Astrocyte of the spinal cord (primary cell): ENCODE data around the gene IL19.

ENCODE experiments used
- DNase-seq: peaks from one replicate; pipeline ENCODE4 v3.0.0; 2011; ENCODE audit warnings: low read depth, low spot score
- H3K4me3 ChIP-seq: 2 replicates; pipeline ENCODE4 v1.5.1; 2011; ENCODE audit warnings: low read depth, mild to moderate bottlenecking, low read length, moderate library complexity
- in situ Hi-C: cut with HindIII; loops from 2 replicates; pipeline ENCODE4 v1.10.0; 2017; ENCODE audit warnings: low sequenced_read_pairs
- TF ChIP-seq, protein P1 (sequence below): IDR thresholded peaks from 2 replicates; pipeline ENCODE4 v1.5.1; 2012; ENCODE audit warnings: low read depth, mild to moderate bottlenecking, low read length, inconsistent platforms

IL19 gene

DNA sequence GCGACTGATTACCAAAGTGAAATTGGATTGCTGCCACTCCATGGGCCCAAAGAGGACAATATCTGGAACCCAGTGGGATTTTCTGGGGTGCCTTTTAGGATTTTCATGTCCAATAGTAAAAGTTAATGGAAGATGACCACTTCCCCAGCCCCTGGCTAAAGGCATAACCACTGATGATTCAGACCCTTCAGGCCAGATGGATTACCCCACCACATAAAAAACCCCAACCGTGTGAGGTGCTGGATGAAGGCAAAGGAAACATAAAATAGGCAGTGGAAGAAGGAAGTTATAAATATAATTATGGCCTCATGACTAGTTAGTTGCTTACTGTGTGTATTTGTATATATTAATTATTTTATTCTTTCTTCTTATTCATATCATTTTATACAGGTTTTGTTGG, 41.9 kb downstream of the IL19 start:
- TF ChIP-seq, protein P1, sequence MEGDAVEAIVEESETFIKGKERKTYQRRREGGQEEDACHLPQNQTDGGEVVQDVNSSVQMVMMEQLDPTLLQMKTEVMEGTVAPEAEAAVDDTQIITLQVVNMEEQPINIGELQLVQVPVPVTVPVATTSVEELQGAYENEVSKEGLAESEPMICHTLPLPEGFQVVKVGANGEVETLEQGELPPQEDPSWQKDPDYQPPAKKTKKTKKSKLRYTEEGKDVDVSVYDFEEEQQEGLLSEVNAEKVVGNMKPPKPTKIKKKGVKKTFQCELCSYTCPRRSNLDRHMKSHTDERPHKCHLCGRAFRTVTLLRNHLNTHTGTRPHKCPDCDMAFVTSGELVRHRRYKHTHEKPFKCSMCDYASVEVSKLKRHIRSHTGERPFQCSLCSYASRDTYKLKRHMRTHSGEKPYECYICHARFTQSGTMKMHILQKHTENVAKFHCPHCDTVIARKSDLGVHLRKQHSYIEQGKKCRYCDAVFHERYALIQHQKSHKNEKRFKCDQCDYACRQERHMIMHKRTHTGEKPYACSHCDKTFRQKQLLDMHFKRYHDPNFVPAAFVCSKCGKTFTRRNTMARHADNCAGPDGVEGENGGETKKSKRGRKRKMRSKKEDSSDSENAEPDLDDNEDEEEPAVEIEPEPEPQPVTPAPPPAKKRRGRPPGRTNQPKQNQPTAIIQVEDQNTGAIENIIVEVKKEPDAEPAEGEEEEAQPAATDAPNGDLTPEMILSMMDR, result no peak
- H3K4me3 ChIP-seq, result no peak overlapping the region
- DNase-seq, result no peak
- in situ Hi-C loops, result no loop called here

DNA sequence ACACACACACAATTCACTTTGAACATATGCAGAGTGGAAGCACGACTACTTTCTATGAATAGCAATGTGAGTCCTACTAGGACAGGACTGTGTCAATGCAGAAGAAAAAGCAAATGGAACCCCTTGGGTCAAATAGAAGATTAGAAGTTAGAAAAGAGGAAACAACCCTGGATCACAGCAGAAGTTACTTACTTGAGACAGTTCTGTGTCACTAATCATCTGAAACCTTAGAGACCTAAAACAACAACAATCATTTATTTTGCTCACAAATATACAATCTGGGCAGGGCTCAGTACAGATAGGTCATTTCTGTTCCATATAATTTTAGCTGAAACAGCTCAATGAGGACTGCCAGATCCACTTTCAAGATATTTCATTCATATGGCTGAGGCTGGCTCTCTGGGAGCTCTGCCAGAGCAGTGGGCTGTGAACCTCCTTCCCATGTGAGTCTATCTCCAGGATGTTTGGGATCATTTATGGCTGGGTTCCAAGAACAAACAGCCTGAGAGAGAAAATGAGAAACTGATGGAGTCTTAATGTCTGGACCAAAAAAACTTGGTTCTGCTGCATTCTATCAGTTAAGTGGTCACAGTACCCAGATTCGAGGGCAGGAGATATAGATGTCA, 44.3 kb downstream of the IL19 start:
- DNase-seq, result peak; percentile 59
- in situ Hi-C loops, result no loop called here
- H3K4me3 ChIP-seq, result no peak overlapping the region
- TF ChIP-seq, protein P1, result no peak

DNA sequence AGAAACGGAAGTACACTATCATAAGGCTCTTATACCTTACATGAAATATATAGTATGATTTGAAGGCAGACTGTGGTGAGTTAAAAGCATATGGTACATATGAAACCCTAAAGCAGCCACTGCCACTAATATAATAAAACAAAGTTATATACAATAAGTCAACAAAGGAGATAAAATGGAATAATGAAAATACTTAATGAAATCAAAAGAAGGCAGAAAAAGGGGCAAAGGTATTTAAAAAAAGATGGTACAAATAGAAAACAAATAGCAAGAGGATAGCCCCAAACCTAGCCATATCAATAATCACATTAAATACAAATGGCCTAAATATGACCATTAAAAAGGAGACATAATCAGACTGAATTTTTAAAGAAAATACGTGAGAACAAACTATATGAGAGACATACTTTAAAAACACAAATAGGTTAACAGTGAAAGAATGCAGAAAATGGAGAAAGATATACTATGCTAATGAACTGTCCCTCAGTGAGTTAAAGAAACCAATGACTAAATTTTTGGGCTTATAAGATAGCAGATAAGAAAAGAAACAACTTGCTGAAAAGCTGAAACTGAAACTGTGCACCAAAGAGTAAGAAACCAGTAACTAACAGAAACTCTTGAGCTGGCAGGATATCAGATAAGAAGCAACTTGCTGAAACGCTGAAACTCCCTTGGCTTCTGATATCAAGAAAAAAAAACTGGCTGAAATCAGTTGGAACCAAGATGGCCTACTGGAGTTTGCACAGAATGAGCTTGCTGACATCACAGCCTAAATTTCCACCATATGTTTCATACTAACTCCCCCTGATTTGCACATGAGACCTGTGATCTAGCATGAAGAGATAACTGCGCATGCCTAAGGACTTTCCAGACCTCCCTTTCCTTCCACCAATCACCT, 46.1 kb downstream of the IL19 start:
- in situ Hi-C loops, result no loop called here
- no peak overlapping the region for H3K4me3 ChIP-seq
- TF ChIP-seq, protein P1, result no peak
- no peak for DNase-seq

DNA sequence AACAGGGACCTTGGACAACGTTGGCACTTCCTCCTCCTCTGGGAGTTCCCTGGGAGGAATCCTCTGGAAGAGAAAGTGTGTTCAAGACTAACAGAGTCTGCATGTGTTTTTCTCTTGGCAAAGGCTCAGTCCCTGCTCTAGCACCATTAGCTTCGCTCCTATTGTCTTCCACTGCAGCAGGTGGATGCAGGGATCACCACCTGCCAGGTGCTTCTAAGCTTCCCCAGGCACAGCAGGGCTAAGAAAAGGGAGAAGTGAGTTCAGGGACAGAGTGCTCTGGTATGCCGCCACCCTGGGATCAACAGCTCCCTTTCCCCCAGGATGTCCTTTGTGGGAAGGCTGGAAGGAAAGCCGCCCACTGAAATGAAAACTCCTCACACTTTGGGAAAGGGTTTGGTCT, 50.9 kb downstream of the IL19 start:
- in situ Hi-C loops, result no loop called here
- TF ChIP-seq, protein P1, result no peak
- no peak for DNase-seq
- H3K4me3 ChIP-seq, result no peak overlapping the region

DNA sequence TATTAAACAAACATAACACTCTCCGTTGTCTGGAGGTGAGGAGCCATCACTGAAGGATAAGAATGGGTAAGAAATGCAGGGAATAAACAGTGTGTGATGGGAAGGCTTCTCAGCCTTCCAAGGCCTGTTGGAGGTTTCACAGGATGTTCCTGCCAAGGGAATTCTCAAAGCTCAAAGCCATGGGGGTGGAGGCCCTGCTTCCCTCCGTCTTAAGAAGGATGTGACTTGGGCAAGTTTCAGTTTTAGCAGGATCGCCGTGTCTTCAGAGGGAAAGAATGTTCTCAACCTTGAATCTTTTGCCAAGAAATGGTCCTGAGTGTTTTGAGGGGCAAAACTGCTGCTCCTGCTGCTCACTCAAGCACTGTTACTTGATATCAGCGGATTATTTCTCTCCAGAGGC, 53.2 kb downstream of the IL19 start:
- TF ChIP-seq, protein P1, result no peak
- DNase-seq, result peak; percentile 7
- in situ Hi-C loops, result no loop called here
- no peak overlapping the region for H3K4me3 ChIP-seq

DNA sequence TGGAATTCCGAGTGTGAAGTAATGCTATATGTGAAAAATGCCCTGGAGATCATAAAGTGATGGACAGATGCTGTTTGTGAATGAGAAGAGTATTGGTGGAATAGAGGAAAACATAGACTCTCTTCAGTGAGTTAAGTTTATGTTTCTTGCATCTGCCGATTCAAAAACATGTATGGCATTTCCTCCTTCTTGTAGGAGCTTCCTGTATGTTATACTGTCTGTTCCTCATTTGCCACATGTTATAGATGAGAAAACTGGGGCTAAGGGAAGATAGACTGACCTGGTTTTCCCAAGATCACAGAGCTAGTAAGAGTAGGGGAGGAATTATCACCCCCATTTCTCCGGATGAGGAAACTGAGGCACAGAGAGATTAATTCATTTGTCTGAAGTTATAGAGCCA, 53.8 kb downstream of the IL19 start:
- in situ Hi-C loops, result no loop called here
- H3K4me3 ChIP-seq, result no peak overlapping the region
- no peak for DNase-seq
- TF ChIP-seq, protein P1, result no peak
